ENCODE data around the gene PCDH17.
A peak's percentile ranks its signal among the peaks of the same experiment; 100 is the strongest.

The PCDH17 gene

DNA sequence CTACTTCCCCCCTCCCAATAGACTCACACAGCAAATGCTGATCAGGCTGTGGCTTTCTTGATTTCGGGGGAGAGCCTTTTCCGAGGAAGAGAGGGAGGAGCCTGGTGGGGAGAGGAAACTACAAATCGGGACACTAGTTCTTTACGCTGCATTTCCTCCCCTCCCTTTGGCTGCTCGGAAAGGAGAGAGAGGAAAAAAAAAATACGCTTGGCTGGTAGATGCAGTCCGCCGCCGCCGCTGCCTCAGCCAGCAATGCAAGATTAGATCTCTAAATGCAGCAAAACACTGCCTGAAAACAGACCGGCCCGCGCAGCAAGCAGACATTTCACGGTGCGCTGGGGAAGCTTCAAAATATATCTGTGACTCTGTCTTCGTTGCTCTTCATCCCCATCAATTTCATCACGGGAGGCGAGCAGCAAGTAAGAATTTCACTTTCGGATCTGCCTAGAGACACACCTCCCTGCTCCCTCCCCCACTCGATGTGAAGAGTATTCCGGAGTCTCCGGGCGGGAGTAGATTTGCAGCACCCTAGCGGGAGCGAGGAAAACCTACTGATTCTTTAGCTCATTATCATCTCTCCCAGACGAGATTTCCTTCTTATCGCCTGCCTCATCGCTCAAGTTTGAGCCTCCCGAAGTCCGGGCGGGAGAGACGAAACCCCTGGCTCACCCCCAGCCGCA lies at the start of gene PCDH17:
Gene PCDH17 (plus strand): TSS at position 149 of the 680 bp plus-strand sequence. CDS start 803 bp downstream, outside the sequence.
- DNase-seq (ENCODE audit: low spot score), result peak; percentile 42

DNA sequence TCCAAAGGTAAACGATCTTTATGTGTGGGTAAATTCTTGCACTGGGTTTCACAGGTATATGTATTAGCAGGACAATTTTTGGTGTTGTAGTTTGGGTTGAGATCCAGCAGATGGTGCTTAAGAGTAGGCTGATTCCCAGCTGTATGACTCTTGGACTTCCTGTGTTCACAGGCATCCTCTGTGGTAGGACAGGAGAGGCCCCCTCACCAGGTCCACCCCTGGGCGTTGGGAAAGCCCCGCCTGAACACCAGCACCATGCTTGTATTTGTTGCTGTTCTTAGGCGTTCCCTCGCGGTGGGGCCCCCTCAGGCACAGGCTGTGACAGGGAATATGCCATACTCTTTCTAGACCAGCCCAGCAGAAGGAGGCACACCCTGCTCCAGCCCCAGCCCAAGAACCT lies 49.5 kb upstream of the PCDH17 start:
- no peak for DNase-seq (ENCODE audit: low spot score)

DNA sequence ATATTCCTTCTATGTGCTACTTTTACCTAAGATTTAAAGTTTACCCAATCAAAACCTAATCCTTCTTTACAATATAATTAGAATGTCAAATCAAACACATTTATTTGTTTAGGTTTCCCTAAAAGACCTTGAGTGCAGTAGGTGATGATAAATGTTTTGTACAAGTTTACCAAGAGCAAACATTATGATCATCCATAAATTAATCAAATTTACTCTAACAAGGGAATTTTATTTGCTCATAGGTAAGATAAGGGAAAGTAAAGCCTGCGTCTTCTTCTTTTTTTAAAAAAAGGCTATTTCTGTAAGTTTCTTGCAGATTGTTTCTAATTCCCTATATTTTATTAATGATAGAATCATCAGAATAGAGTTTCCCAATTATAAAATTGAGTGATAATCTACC lies 48.0 kb upstream of the PCDH17 start:
- DNase-seq (ENCODE audit: low spot score), result no peak

GRCh38 chr13:57588639-57589038 lies 42.9 kb upstream of the PCDH17 start:
- DNase-seq (ENCODE audit: low spot score), result no peak

DNA sequence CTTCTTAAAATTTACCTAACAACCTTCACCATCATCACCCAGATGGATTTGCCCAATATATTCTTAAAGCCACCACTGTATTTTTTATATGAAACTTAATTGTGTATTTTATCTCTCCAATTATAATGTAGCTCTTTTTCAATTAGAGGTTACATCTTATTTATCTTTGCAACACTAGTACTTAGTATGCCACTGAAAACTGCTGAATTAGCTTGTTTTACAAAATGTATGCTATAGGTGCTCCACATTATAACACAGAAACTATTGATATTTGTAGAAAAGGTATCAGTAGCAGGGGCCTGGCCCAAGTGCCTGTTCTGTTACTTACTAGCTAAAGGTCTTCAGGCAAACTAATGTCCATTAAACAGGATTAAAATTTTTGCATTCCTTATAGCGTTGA lies 35.8 kb upstream of the PCDH17 start:
- DNase-seq (ENCODE audit: low spot score), result no peak

- DNase-seq (ENCODE audit: low spot score), result no peak
Observed at GRCh38 chr13:57601536-57601935, 30.0 kb upstream of the PCDH17 start.

GRCh38 chr13:57604442-57604841 lies 27.1 kb upstream of the PCDH17 start:
- DNase-seq (ENCODE audit: low spot score), result no peak

DNA sequence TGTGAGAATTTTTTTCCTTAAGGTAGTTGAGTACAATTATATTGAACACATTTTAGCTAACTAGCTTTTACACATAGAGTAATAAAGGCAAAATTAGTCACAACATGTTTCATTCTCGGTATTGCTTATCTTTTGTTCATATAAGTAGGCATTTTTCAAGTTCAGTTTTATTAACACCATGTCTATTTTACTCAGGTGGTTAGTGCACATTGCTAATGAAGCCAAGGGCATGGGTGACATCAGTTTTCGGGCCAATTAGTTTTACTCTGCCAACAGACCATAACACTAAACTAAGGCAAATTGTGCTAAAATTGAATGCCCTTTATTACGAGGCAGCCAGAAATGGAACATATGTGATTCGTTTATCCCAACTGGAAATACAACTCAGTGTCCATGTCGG lies 19.6 kb upstream of the PCDH17 start:
- no peak for DNase-seq (ENCODE audit: low spot score)

DNA sequence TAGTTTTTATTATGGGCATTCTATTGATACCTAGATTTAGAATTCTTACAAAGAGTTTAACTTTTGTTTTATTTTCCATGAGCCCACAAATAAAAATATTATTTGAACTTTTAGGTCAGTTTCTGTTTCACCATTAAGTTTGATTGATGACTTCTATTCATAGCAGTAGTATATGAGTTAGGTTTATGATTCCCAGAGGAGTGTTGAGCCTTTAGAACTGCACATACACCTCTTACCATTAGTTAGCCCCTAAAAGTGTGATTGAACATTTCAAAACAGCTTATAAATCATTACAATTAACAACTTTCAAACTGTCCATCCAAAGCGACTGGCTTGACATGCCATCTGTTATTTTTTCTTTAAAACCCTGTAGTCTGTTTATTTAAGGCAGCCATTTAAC lies 19.0 kb upstream of the PCDH17 start:
- no peak for DNase-seq (ENCODE audit: low spot score)

- DNase-seq (ENCODE audit: low spot score), result peak; percentile 64
Observed at GRCh38 chr13:57624565-57625435, 6.7 kb upstream of the PCDH17 start.

DNA sequence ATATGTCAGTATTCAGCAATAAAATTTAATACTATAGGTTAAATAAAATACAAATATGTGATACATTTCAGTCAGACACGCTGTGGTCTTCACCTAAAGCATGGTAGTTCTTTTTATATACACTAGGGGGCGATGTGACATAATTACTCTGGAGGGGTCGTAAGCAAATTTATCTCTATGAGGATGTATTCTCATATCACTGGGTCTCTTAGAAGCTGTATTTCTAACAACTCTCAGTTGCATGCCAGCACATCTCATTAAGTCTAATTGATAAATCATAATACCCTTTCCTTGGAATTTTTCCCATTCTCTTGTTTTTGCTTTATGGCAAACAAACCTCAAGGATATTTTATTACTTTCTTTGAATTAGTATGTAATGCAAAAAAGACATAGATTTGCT lies 3.9 kb upstream of the PCDH17 start:
- peak; percentile 41 for DNase-seq (ENCODE audit: low spot score)

DNA sequence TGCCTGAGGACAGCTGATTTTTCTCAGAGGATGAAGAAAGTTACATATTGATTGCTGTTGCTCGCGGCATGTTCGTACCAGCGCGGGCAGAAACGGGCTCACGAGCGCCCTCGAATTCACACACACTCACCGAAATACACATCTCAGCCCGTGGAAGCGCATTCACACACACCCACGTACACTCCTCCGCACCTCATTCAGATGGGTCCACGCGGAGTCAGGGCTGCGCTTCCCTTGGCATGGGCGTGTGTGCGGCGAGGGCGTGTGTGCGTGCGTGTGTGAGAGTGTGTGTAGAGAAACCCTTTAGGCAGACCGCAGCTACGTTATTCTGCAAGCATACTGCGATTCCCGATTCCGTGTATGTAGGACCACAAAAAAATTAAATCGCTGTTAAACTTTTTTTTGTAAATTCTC lies 2.1 kb upstream of the PCDH17 start:
- DNase-seq (ENCODE audit: low spot score), result no peak

- DNase-seq (ENCODE audit: low spot score), result peak; percentile 84
Observed at GRCh38 chr13:57629821-57630235, 1.7 kb upstream of the PCDH17 start.

DNA sequence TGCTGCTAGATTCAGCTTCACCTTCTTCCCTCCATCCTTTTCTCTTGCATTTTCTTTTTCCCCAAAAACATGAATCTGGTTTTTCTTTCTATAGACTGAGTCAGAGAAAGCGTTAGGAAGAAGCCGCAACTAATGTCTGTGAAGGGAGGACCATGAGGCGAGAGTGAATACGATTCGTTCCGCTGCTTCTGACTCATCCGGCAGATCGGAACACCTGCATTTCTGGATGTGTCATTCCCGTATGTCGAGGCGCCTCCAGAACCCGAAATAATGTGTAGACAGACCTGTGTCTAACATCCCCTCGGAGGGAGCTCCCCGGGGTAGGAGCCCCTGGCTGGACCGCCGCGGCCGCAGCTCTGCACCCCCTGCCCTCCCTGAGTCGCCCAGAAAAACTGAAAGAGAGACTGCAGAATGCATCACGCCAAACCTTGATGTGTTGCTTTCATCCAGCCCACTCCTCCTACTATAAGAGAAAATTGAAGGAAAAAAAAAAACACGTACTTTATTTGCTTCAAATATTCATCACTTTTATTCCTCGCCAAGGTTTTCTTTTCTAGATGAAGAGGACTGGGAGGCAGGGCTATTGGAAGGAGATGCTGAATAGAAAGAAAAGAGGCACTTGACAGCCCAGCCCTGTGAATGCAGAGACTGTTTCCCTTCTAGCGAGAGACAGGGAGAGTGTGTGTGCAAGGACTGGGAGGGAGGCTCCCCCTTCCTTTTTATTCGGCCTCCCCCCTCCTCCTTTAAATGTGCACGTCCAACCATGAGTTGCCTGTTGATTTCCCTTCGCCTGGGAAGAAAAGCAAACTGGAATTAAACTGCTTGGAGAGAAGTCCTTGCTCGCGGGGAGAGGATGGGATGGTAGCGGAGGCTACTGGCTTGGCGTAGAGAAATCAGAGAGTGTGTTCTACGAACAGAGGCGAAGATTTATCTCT lies 616 bp upstream of the PCDH17 start:
- DNase-seq (ENCODE audit: low spot score), result peak; percentile 35

DNA sequence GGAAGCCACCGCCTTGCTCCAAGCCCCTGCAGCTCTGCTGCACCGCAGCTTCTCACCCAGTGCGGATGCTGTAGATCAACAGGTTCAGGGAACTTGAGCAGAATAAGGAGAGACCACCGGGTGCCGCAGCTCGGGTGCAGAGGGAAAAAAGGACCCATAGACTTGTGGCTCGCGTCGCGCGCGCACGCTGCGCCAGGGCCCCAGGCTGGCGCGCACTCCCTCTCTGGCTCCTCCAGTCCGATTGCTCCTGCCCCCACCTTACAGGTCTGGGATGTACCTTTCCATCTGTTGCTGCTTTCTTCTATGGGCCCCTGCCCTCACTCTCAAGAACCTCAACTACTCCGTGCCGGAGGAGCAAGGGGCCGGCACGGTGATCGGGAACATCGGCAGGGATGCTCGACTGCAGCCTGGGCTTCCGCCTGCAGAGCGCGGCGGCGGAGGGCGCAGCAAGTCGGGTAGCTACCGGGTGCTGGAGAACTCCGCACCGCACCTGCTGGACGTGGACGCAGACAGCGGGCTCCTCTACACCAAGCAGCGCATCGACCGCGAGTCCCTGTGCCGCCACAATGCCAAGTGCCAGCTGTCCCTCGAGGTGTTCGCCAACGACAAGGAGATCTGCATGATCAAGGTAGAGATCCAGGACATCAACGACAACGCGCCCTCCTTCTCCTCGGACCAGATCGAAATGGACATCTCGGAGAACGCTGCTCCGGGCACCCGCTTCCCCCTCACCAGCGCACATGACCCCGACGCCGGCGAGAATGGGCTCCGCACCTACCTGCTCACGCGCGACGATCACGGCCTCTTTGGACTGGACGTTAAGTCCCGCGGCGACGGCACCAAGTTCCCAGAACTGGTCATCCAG lies 964 bp downstream of the PCDH17 start:
- DNase-seq (ENCODE audit: low spot score), result no peak

DNA sequence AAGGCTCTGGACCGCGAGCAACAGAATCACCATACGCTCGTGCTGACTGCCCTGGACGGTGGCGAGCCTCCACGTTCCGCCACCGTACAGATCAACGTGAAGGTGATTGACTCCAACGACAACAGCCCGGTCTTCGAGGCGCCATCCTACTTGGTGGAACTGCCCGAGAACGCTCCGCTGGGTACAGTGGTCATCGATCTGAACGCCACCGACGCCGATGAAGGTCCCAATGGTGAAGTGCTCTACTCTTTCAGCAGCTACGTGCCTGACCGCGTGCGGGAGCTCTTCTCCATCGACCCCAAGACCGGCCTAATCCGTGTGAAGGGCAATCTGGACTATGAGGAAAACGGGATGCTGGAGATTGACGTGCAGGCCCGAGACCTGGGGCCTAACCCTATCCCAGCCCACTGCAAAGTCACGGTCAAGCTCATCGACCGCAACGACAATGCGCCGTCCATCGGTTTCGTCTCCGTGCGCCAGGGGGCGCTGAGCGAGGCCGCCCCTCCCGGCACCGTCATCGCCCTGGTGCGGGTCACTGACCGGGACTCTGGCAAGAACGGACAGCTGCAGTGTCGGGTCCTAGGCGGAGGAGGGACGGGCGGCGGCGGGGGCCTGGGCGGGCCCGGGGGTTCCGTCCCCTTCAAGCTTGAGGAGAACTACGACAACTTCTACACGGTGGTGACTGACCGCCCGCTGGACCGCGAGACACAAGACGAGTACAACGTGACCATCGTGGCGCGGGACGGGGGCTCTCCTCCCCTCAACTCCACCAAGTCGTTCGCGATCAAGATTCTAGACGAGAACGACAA lies 1.8 kb downstream of the PCDH17 start:
- no peak for DNase-seq (ENCODE audit: low spot score)

- no peak for DNase-seq (ENCODE audit: low spot score)
Observed at GRCh38 chr13:57633950-57634838, 2.6 kb downstream of the PCDH17 start.

DNA sequence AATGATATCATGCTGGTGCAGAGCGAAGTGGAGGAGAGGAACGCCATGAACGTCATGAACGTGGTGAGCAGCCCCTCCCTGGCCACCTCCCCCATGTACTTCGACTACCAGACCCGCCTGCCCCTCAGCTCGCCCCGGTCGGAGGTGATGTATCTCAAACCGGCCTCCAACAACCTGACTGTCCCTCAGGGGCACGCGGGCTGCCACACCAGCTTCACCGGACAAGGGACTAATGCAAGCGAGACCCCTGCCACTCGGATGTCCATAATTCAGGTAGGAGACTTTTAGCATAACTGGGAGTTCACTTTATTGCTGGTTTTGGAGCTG lies 3.3 kb downstream of the PCDH17 start:
- DNase-seq (ENCODE audit: low spot score), result no peak

GRCh38 chr13:57635541-57636085 lies 4.1 kb downstream of the PCDH17 start:
- no peak for DNase-seq (ENCODE audit: low spot score)
